Spinal cord (tissue), 4 donors: ENCODE data around the gene NMBR. TPM values are rescaled to one million over a fixed set of nuclear protein-coding genes. Genes with fewer than 3 reads are reported as not detected.

Source experiments
- polyA plus RNA-seq, 2 donors: library from polyadenylated mRNA; unstranded; fragments of 120-200 nt; gene quantifications; one replicate each; pipeline ENCODE4 v1.2.1, GENCODE V29; 2013; ENCODE audit not compliant: insufficient read length in 2 of 2
- total RNA-seq, 2 donors: library from RNA; depleted of rRNA in 1 of 2; stranded (reverse); fragments of 120-200 nt in 1 of 2; fragments of >200 nt in 1 of 2; gene quantifications; one replicate each; pipeline versions ENCODE4 v1.2.3 to v1.2.4, GENCODE V29; 2013 to 2014

NMBR gene
- total and polyA plus RNA-seq, 4 donors: 1.5 to 5.8 (median 4.9) TPM

Other genes starting within 250 kb of the NMBR start
- gene GJE1, start 14.2 kb downstream of the NMBR start, total RNA-seq: not detected
- not detected for gene GJE1, start 14.2 kb downstream of the NMBR start, polyA plus RNA-seq
- 10 to 100 TPM; 59.8 to 91.3 TPM for gene VTA1, start 141 bp upstream of the NMBR start, total RNA-seq
- 100 to 1,000 TPM in 1 of 2 donors, 10 to 100 TPM in 1; 85.5 to 102 TPM for gene VTA1, start 141 bp upstream of the NMBR start, polyA plus RNA-seq
- 10 to 100 TPM; 32.0 to 42.2 TPM for gene ADGRG6, start 154.9 kb upstream of the NMBR start, total RNA-seq
- 1 to 10 TPM; 5.9 to 6.4 TPM for gene ADGRG6, start 154.9 kb upstream of the NMBR start, polyA plus RNA-seq